ACHN (cell line): ENCODE results near the gene ABCG8.
A peak's percentile ranks its signal among the peaks of the same experiment; 100 is the strongest.

Experiments
- DNase-seq: peaks from one replicate; pipeline ENCODE4 v3.0.0-alpha.2; 2015
- in situ Hi-C: cut with HindIII; loops from 2 replicates; pipeline ENCODE4 v1.10.0; 2017; ENCODE audit warnings: low sequenced_read_pairs, low pct_ligation_motif_present, low pct_unique_long_range_greater_than_20kb

ABCG8 gene

GRCh38 chr2:43838560-43839267 is at the start of gene ABCG8, which contains the start of gene ABCG5:
Gene ABCG8, plus strand, starts transcription at chr2:43838971. Its CDS starts 83 bp downstream, at chr2:43839054.
Gene ABCG5, minus strand, starts transcription at chr2:43838839. Its CDS starts 160 bp downstream, at chr2:43838679.
- no peak for DNase-seq

GRCh38 chr2:43790147-43790546 is 48.6 kb upstream of the ABCG8 start:
- DNase-seq, result no peak
- in situ Hi-C loops, result no loop called here

More at GRCh38 chr2:43838560-43839267, at the start of gene ABCG8, which contains the start of gene ABCG5:
- in situ Hi-C loops, result no loop called here

- in situ Hi-C loops, result no loop called here
- DNase-seq, result no peak
Measured at GRCh38 chr2:43791035-43791765, 47.6 kb upstream of the ABCG8 start.

- in situ Hi-C loops, result no loop called here
- DNase-seq, result peak; percentile 86
Measured at GRCh38 chr2:43792653-43793052, 46.1 kb upstream of the ABCG8 start.

- DNase-seq, result no peak
- in situ Hi-C loops, result no loop called here
Measured at GRCh38 chr2:43794956-43795355, 43.8 kb upstream of the ABCG8 start.

- no peak for DNase-seq
- in situ Hi-C loops, result no loop called here
Measured at GRCh38 chr2:43796206-43796605, 42.6 kb upstream of the ABCG8 start.

GRCh38 chr2:43798300-43798699 is 40.5 kb upstream of the ABCG8 start:
- no peak for DNase-seq
- in situ Hi-C loops, result no loop called here

- in situ Hi-C loops, result no loop called here
- DNase-seq, result no peak
Measured at GRCh38 chr2:43800894-43801293, 37.9 kb upstream of the ABCG8 start.

- DNase-seq, result no peak
- in situ Hi-C loops, result no loop called here
Measured at GRCh38 chr2:43802135-43802534, 36.6 kb upstream of the ABCG8 start.

- no peak for DNase-seq
- in situ Hi-C loops, result no loop called here
Measured at GRCh38 chr2:43803113-43803512, 35.7 kb upstream of the ABCG8 start.

GRCh38 chr2:43806719-43807031 is 32.1 kb upstream of the ABCG8 start:
- in situ Hi-C loops, result no loop called here
- DNase-seq, result no peak

GRCh38 chr2:43810452-43810851 is 28.3 kb upstream of the ABCG8 start:
- in situ Hi-C loops, result no loop called here
- no peak for DNase-seq

GRCh38 chr2:43810888-43811287 is 27.9 kb upstream of the ABCG8 start:
- DNase-seq, result no peak
- in situ Hi-C loops, result no loop called here

GRCh38 chr2:43812006-43812405 is 26.8 kb upstream of the ABCG8 start:
- in situ Hi-C loops, result no loop called here
- no peak for DNase-seq

GRCh38 chr2:43812947-43813346 is 25.8 kb upstream of the ABCG8 start:
- in situ Hi-C loops, result no loop called here
- no peak for DNase-seq

- DNase-seq, result no peak
- in situ Hi-C loops, result no loop called here
Measured at GRCh38 chr2:43814711-43815110, 24.1 kb upstream of the ABCG8 start.

- in situ Hi-C loops, result no loop called here
- DNase-seq, result peak; percentile 8
Measured at GRCh38 chr2:43818761-43819160, 20.0 kb upstream of the ABCG8 start.

GRCh38 chr2:43819491-43820163 is 19.1 kb upstream of the ABCG8 start:
- no peak for DNase-seq
- in situ Hi-C loops, result no loop called here

- in situ Hi-C loops, result no loop called here
- DNase-seq, result no peak
Measured at GRCh38 chr2:43822839-43823238, 15.9 kb upstream of the ABCG8 start.

GRCh38 chr2:43823751-43824150 is 15.0 kb upstream of the ABCG8 start:
- in situ Hi-C loops, result no loop called here
- no peak for DNase-seq
